ENCODE measurements around the gene KCNK17. TPM values are rescaled to one million over a fixed set of nuclear protein-coding genes. Genes with fewer than 3 reads are reported as not detected.

The KCNK17 gene, protein sequence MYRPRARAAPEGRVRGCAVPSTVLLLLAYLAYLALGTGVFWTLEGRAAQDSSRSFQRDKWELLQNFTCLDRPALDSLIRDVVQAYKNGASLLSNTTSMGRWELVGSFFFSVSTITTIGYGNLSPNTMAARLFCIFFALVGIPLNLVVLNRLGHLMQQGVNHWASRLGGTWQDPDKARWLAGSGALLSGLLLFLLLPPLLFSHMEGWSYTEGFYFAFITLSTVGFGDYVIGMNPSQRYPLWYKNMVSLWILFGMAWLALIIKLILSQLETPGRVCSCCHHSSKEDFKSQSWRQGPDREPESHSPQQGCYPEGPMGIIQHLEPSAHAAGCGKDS
- total RNA-seq (2022; extraction: Qiagen RNA extraction; ENCODE audit: low read depth), result not detected in 5 replicates

GRCh38 chr6:39314273-39314795 lies at the start of gene KCNK17:
Gene KCNK17 (minus strand): TSS chr6:39314419. CDS start chr6:39314320, 99 bp downstream.

GRCh38 chr6:39322306-39322850 lies 8.2 kb upstream of the KCNK17 start, which contains the start of gene KCNK16:
Gene KCNK16 (minus strand): TSS chr6:39322702. CDS start chr6:39322540, 162 bp downstream.

Other genes with a start within 250 kb of the KCNK17 start
- 6.0 to 6.2 TPM (median 6.0 TPM) in 5 replicates for gene SAYSD1, start 199.2 kb downstream of the KCNK17 start, total RNA-seq (2022; extraction: Qiagen RNA extraction; ENCODE audit: low read depth)
- 1.1 to 1.6 TPM (median 1.3 TPM) in 5 replicates for gene KCNK5, start 84.9 kb downstream of the KCNK17 start, total RNA-seq (2022; extraction: Qiagen RNA extraction; ENCODE audit: low read depth)
- gene KCNK16, start 8.3 kb upstream of the KCNK17 start, total RNA-seq (2022; extraction: Qiagen RNA extraction; ENCODE audit: low read depth), result not detected in 5 replicates